GM23338 (cell line): ENCODE measurements around the gene PPM1H. TPM values are rescaled to one million over a fixed set of nuclear protein-coding genes. Genes with fewer than 3 reads are reported as not detected.

ENCODE experiments used
- ATAC-seq: fragments of 200-7000 bp; cut with Tn5 transposase; 3 replicates; pipeline ENCODE4 v1.9.1; 2020
- DNase-seq: peaks from one replicate; pipeline ENCODE4 v3.0.0-alpha.2; 2015; ENCODE audit warnings: low spot score
- H2AFZ ChIP-seq: fragments of 200-600 bp; sonication (generic); 2 replicates; pipeline ENCODE4 v1.8.0; 2016; ENCODE audit warnings: antibody characterized with exemption, mild to moderate bottlenecking, moderate library complexity
- H3F3A ChIP-seq: fragments of 200-600 bp; sonication (generic); replicated peaks from 2 replicates; pipeline ENCODE4 v1.8.0; 2017; ENCODE audit warnings: antibody characterized with exemption, mixed run types, low read depth
- H3K27ac ChIP-seq: fragments of 200-600 bp; sonication (generic); 2 replicates; pipeline ENCODE4 v1.6.1; 2016; ENCODE audit warnings: low read depth
- H3K27me3 ChIP-seq: fragments of 200-600 bp; sonication (generic); 2 replicates; pipeline ENCODE4 v1.8.0; 2016; ENCODE audit warnings: mild to moderate bottlenecking, mixed run types, moderate library complexity; ENCODE audit not compliant: insufficient read depth
- H3K36me3 ChIP-seq: fragments of 200-600 bp; sonication (generic); 2 replicates; pipeline ENCODE4 v1.8.0; 2016; ENCODE audit warnings: mild to moderate bottlenecking; ENCODE audit not compliant: insufficient read depth
- H3K4me1 ChIP-seq: fragments of 200-600 bp; sonication (generic); 2 replicates; pipeline ENCODE4 v1.8.0; 2016; ENCODE audit warnings: mild to moderate bottlenecking, moderate library complexity; ENCODE audit not compliant: insufficient read depth
- H3K4me2 ChIP-seq: fragments of 200-600 bp; sonication (generic); 2 replicates; pipeline ENCODE4 v1.7.1; 2017; ENCODE audit warnings: mixed run types
- H3K4me3 ChIP-seq: fragments of 200-600 bp; sonication (generic); 2 replicates; pipeline ENCODE4 v1.6.1; 2016; ENCODE audit warnings: mixed run types
- H3K79me2 ChIP-seq: fragments of 200-600 bp; sonication (generic); replicated peaks from 2 replicates; pipeline ENCODE4 v1.8.0; 2017; ENCODE audit warnings: mild to moderate bottlenecking; ENCODE audit not compliant: insufficient read depth
- H3K9me2 ChIP-seq: fragments of 200-600 bp; sonication (generic); 2 replicates; pipeline ENCODE4 v1.8.0; 2017; ENCODE audit not compliant: insufficient read depth
- H4K20me1 ChIP-seq: fragments of 200-600 bp; sonication (generic); replicated peaks from 2 replicates; pipeline ENCODE4 v1.8.0; 2017; ENCODE audit warnings: mild to moderate bottlenecking; ENCODE audit not compliant: insufficient read depth
- H3K27ac Mint-ChIP-seq: 2 replicates; pipeline ENCODE4 v1.8.0; 2020; ENCODE audit warnings: inconsistent platforms, mild to moderate bottlenecking, moderate library complexity, mixed read lengths
- H3K27me3 Mint-ChIP-seq: 3 replicates; pipeline ENCODE4 v1.8.0; 2022; ENCODE audit warnings: low read depth, mild to moderate bottlenecking, moderate library complexity, mixed read lengths, inconsistent platforms; ENCODE audit not compliant: insufficient read depth, poor library complexity
- H3K36me3 Mint-ChIP-seq: 3 replicates; pipeline ENCODE4 v1.8.0; 2021; ENCODE audit warnings: low read depth, mild to moderate bottlenecking, inconsistent platforms, moderate library complexity, mixed read lengths
- H3K4me1 Mint-ChIP-seq: 3 replicates; pipeline ENCODE4 v1.8.0; 2020; ENCODE audit warnings: mild to moderate bottlenecking, inconsistent platforms, mixed read lengths
- H3K4me3 Mint-ChIP-seq: 3 replicates; pipeline ENCODE4 v1.8.0; 2021; ENCODE audit warnings: moderate library complexity, mild to moderate bottlenecking, inconsistent platforms, mixed read lengths
- H3K9me3 Mint-ChIP-seq: 3 replicates; pipeline ENCODE4 v1.8.0; 2020; ENCODE audit warnings: moderate library complexity, mild to moderate bottlenecking, inconsistent platforms, mixed read lengths
- CREB1 ChIP-seq: fragments of 250-450 bp; sonication (Bioruptor Pico); IDR thresholded peaks from 2 replicates; pipeline ENCODE4 v1.5.0; 2020; ENCODE audit warnings: low read depth, mild to moderate bottlenecking, moderate library complexity
- EZH2 ChIP-seq: fragments of 200-600 bp; sonication (generic); IDR thresholded peaks from one replicate; pipeline ENCODE4 v1.8.0; 2017; ENCODE audit warnings: antibody characterized with exemption, mild to moderate bottlenecking, low read depth; ENCODE audit not compliant: unreplicated experiment
- JUNB ChIP-seq: IDR thresholded peaks from one replicate; pipeline ENCODE4 v1.6.1; 2016; ENCODE audit warnings: antibody characterized with exemption; ENCODE audit not compliant: unreplicated experiment
- NANOG ChIP-seq: IDR thresholded peaks from 2 replicates; pipeline ENCODE4 v1.6.1; 2016; ENCODE audit warnings: antibody characterized with exemption, borderline replicate concordance
- POLR2AphosphoS5 ChIP-seq: IDR thresholded peaks from 2 replicates; pipeline ENCODE4 v1.6.1; 2016; ENCODE audit warnings: antibody characterized with exemption, low read depth
- REST ChIP-seq: IDR thresholded peaks from one replicate; pipeline ENCODE4 v1.6.1; 2018; ENCODE audit warnings: antibody characterized with exemption; ENCODE audit not compliant: unreplicated experiment
- STAT1 ChIP-seq: IDR thresholded peaks from one replicate; pipeline ENCODE4 v1.6.1; 2016; ENCODE audit warnings: antibody characterized with exemption; ENCODE audit not compliant: unreplicated experiment
- ZNF114 ChIP-seq: fragments of 250-450 bp; sonication (Bioruptor Pico); IDR thresholded peaks from 2 replicates; pipeline ENCODE4 v1.5.0; 2020; ENCODE audit warnings: mild to moderate bottlenecking, moderate library complexity
- ZNF331 ChIP-seq: fragments of 250-450 bp; sonication (Bioruptor Pico); IDR thresholded peaks from 2 replicates; pipeline ENCODE4 v1.5.0; 2020; ENCODE audit warnings: low read depth, mild to moderate bottlenecking, moderate library complexity
- polyA plus RNA-seq: library from polyadenylated mRNA; unstranded; fragments of >200 nt; fragmentation: Nextera tagmentation; extraction: Ambion mirVana; gene quantifications from 2 replicates; pipeline ENCODE4 v1.2.1, GENCODE V29; 2016
- total RNA-seq: library from RNA; depleted of rRNA; stranded (reverse); fragments of >200 nt; shearing (Covaris generic); gene quantifications from 2 replicates; pipeline ENCODE4 v1.2.3, GENCODE V29; 2014
- TF ChIP-seq, protein P1 (sequence below): fragments of 250-450 bp; sonication (Bioruptor Pico); IDR thresholded peaks from 2 replicates; pipeline ENCODE4 v1.5.0; 2020; ENCODE audit warnings: mild to moderate bottlenecking, moderate library complexity
- TF ChIP-seq, protein P2 (sequence below): IDR thresholded peaks from 2 replicates; pipeline ENCODE4 v1.6.1; 2016; ENCODE audit warnings: antibody characterized with exemption
- TF ChIP-seq, protein P3 (sequence below), 2 experiments: fragments of 200-600 bp in 1 of 2; sonication (generic) in 1 of 2; conservative IDR thresholded peaks; 2 replicates each; pipeline versions ENCODE4 v1.5.1 to v1.6.1; 2016 to 2017; ENCODE audit warnings: antibody characterized with exemption in 2 of 2, low read depth in 2 of 2, mild to moderate bottlenecking in 2 of 2, moderate library complexity in 1 of 2

Gene PPM1H
- total and polyA plus RNA-seq, 2 experiments from 2014 or later, result 11.4 to 41.2 TPM

DNA sequence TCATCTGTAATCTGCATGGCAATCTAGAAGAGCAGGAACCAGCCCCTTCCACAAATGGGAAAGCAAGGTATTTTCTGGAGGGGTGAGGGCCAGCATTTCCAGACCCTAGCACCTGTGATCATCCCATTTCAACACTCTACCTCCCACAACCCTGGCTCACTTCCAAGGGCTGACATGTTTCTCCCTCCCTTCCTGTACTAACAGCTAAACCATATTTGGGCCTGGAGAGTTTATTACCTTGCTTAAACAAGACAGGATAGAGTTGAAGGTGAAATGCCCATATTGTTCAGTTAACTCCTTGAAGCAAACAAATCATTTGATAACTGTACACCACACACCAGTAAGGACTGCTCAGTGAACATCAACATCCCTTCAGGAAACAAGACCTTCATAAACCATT, 158.4 kb downstream of the PPM1H start (continued):
- no peak for TF ChIP-seq REST

DNA sequence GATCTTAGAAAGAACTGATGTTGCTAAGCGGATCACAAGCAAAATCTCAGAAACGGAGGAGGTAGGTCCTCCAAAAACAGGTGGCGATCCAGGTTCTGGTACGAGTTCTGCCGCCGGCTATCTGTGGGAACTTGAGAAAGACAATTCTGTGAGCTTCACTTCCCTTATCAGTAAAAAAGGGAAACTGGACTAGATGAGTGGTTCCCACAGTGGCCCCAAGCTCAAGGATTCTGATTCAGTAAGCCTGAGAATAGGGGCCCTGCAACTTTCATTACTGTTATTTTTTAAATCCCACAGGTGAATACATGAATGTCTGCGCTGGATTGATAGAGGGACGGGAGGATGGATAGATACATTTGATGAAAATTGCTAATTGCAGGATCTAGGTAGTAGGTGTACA, 160.2 kb downstream of the PPM1H start:
- H3K36me3 Mint-ChIP-seq, result no peaks in the 10 kb centered on the region
- no peak overlapping the region for H2AFZ ChIP-seq
- no peak overlapping the region for H3K4me3 ChIP-seq
- H3K4me2 ChIP-seq, result no peak overlapping the region
- H3K4me1 Mint-ChIP-seq, result peaks cover 24% of the 10 kb centered on the region
- no peaks in the 10 kb centered on the region for H3K79me2 ChIP-seq
- H3K36me3 ChIP-seq, result no peaks in the 10 kb centered on the region
- DNase-seq (no peak), ATAC-seq (no peak)
- H3K9me2 ChIP-seq, result no peaks in the 10 kb centered on the region
- H4K20me1 ChIP-seq, result no peaks in the 10 kb centered on the region
- peaks cover 23% of the 10 kb centered on the region for H3K4me1 ChIP-seq
- H3F3A ChIP-seq, result no peaks in the 10 kb centered on the region
- H3K27me3 Mint-ChIP-seq, result peaks cover 1% of the 10 kb centered on the region
- H3K27ac Mint-ChIP-seq, result no peak overlapping the region
- H3K9me3 Mint-ChIP-seq, result no peaks in the 10 kb centered on the region; the same call in 2 of the 3 replicates
- H3K27ac ChIP-seq, result no peak overlapping the region
- H3K4me3 Mint-ChIP-seq, result no peak overlapping the region
- H3K27me3 ChIP-seq, result no peaks in the 10 kb centered on the region
- TF ChIP-seq, protein P1, sequence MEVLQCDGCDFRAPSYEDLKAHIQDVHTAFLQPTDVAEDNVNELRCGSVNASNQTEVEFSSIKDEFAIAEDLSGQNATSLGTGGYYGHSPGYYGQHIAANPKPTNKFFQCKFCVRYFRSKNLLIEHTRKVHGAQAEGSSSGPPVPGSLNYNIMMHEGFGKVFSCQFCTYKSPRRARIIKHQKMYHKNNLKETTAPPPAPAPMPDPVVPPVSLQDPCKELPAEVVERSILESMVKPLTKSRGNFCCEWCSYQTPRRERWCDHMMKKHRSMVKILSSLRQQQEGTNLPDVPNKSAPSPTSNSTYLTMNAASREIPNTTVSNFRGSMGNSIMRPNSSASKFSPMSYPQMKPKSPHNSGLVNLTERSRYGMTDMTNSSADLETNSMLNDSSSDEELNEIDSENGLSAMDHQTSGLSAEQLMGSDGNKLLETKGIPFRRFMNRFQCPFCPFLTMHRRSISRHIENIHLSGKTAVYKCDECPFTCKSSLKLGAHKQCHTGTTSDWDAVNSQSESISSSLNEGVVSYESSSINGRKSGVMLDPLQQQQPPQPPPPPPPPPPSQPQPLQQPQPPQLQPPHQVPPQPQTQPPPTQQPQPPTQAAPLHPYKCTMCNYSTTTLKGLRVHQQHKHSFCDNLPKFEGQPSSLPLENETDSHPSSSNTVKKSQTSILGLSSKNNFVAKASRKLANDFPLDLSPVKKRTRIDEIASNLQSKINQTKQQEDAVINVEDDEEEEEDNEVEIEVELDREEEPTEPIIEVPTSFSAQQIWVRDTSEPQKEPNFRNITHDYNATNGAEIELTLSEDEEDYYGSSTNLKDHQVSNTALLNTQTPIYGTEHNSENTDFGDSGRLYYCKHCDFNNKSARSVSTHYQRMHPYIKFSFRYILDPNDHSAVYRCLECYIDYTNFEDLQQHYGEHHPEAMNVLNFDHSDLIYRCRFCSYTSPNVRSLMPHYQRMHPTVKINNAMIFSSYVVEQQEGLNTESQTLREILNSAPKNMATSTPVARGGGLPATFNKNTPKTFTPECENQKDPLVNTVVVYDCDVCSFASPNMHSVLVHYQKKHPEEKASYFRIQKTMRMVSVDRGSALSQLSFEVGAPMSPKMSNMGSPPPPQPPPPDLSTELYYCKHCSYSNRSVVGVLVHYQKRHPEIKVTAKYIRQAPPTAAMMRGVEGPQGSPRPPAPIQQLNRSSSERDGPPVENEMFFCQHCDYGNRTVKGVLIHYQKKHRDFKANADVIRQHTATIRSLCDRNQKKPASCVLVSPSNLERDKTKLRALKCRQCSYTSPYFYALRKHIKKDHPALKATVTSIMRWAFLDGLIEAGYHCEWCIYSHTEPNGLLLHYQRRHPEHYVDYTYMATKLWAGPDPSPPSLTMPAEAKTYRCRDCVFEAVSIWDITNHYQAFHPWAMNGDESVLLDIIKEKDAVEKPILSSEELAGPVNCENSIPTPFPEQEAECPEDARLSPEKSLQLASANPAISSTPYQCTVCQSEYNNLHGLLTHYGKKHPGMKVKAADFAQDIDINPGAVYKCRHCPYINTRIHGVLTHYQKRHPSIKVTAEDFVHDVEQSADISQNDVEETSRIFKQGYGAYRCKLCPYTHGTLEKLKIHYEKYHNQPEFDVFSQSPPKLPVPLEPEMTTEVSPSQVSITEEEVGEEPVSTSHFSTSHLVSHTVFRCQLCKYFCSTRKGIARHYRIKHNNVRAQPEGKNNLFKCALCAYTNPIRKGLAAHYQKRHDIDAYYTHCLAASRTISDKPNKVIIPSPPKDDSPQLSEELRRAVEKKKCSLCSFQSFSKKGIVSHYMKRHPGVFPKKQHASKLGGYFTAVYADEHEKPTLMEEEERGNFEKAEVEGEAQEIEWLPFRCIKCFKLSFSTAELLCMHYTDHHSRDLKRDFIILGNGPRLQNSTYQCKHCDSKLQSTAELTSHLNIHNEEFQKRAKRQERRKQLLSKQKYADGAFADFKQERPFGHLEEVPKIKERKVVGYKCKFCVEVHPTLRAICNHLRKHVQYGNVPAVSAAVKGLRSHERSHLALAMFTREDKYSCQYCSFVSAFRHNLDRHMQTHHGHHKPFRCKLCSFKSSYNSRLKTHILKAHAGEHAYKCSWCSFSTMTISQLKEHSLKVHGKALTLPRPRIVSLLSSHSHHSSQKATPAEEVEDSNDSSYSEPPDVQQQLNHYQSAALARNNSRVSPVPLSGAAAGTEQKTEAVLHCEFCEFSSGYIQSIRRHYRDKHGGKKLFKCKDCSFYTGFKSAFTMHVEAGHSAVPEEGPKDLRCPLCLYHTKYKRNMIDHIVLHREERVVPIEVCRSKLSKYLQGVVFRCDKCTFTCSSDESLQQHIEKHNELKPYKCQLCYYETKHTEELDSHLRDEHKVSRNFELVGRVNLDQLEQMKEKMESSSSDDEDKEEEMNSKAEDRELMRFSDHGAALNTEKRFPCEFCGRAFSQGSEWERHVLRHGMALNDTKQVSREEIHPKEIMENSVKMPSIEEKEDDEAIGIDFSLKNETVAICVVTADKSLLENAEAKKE (CRISPR knock-in tag), result no peak
- no peak for TF ChIP-seq ZNF331 (CRISPR knock-in tag)
- TF ChIP-seq CREB1 (CRISPR knock-in tag), result no peak
- no peak for TF ChIP-seq JUNB
- TF ChIP-seq, protein P2, sequence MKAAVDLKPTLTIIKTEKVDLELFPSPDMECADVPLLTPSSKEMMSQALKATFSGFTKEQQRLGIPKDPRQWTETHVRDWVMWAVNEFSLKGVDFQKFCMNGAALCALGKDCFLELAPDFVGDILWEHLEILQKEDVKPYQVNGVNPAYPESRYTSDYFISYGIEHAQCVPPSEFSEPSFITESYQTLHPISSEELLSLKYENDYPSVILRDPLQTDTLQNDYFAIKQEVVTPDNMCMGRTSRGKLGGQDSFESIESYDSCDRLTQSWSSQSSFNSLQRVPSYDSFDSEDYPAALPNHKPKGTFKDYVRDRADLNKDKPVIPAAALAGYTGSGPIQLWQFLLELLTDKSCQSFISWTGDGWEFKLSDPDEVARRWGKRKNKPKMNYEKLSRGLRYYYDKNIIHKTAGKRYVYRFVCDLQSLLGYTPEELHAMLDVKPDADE, result no peak
- TF ChIP-seq EZH2, result no peak
- TF ChIP-seq POLR2AphosphoS5, result no peak
- TF ChIP-seq STAT1, result no peak
- TF ChIP-seq NANOG, result no peak
- TF ChIP-seq ZNF114, result no peak
- TF ChIP-seq, protein P3, sequence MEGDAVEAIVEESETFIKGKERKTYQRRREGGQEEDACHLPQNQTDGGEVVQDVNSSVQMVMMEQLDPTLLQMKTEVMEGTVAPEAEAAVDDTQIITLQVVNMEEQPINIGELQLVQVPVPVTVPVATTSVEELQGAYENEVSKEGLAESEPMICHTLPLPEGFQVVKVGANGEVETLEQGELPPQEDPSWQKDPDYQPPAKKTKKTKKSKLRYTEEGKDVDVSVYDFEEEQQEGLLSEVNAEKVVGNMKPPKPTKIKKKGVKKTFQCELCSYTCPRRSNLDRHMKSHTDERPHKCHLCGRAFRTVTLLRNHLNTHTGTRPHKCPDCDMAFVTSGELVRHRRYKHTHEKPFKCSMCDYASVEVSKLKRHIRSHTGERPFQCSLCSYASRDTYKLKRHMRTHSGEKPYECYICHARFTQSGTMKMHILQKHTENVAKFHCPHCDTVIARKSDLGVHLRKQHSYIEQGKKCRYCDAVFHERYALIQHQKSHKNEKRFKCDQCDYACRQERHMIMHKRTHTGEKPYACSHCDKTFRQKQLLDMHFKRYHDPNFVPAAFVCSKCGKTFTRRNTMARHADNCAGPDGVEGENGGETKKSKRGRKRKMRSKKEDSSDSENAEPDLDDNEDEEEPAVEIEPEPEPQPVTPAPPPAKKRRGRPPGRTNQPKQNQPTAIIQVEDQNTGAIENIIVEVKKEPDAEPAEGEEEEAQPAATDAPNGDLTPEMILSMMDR (conservative IDR thresholded peaks at IDR 0.05; ENCODE audit: low read depth in 2 of 2), result no peak
